HCT116 (cell line): Measurements from ENCODE around the gene TOP1. TPM values are rescaled to one million over a fixed set of nuclear protein-coding genes. Genes with fewer than 3 reads are reported as not detected.

ENCODE experiments used
- ATAC-seq: fragments of 200-7000 bp; cut with Tn5 transposase; 2 replicates; pipeline ENCODE4 v1.9.1; 2020; ENCODE audit warnings: mild to moderate bottlenecking, moderate library complexity
- BruUV-seq: library from RNA; stranded (reverse); fragments of 400-500 nt; replicated peaks from 2 replicates; lab custom pipeline; 2021; lab: Mats Ljungman, UMichigan
- CTCF ChIA-PET: fragments of 300-600 bp; sonication (Branson Sonifier 250); formaldehyde crosslinking; loops from one replicate; lab custom pipeline; 2021; ENCODE audit warnings: antibody characterized with exemption; lab: Charles Lee
- POLR2A ChIA-PET: fragments of 300-600, 350-600 bp; sonication (Branson Sonifier 250); formaldehyde crosslinking; loops from one replicate; lab custom pipeline; 2021; ENCODE audit warnings: antibody characterized with exemption; lab: Charles Lee
- RAD21 ChIA-PET, 2 experiments: fragments of 300-600 bp; sonication (Branson Sonifier 250); formaldehyde crosslinking; loops; one replicate each; lab custom pipeline; 2023; ENCODE audit warnings: low total read pairs in 2 of 2; ENCODE audit not compliant: uncharacterized antibody in 2 of 2, unreplicated experiment in 2 of 2, low non-redundant PET in 1 of 2; lab: Charles Lee
- DNase-seq: peaks from one replicate; pipeline ENCODE4 v3.0.0-alpha.2; 2010; ENCODE audit warnings: low read depth, low spot score
- H2AFZ ChIP-seq: fragments of 200-600 bp; shearing (Covaris generic), sonication (generic); 2 replicates; pipeline ENCODE4 v1.6.1; 2017; ENCODE audit warnings: low read depth, mixed run types, mixed read lengths, antibody characterized with exemption, low read length; ENCODE audit not compliant: poor library complexity, severe bottlenecking
- H3K27ac ChIP-seq: 2 replicates; pipeline ENCODE4 v1.5.1; 2012; ENCODE audit warnings: low read depth, low read length
- H3K27me3 ChIP-seq: fragments of 200-600 bp; sonication (generic); 2 replicates; pipeline ENCODE4 v1.6.1; 2016; ENCODE audit warnings: mixed run types, low read length, mixed read lengths; ENCODE audit not compliant: insufficient read depth
- H3K36me3 ChIP-seq, 2 experiments: fragments of 200-500 bp in 1 of 2; fragments of 200-600 bp in 1 of 2; sonication (Bioruptor generic) in 1 of 2; sonication (generic) in 1 of 2; 2 replicates each; pipeline versions ENCODE4 v1.5.1 to v1.6.1; 2014 to 2016; ENCODE audit warnings: low read length in 2 of 2, inconsistent platforms in 1 of 2, mixed read lengths in 1 of 2, mixed run types in 1 of 2; ENCODE audit not compliant: insufficient read depth in 2 of 2, control insufficient read depth in 1 of 2
- H3K4me1 ChIP-seq, 2 experiments: fragments of 200-600 bp in 1 of 2; sonication (generic) in 1 of 2; 2 replicates each; pipeline versions ENCODE4 v1.5.1 to v1.6.1; 2012 to 2017; ENCODE audit warnings: low read length in 2 of 2, inconsistent platforms in 1 of 2, mild to moderate bottlenecking in 1 of 2, mixed read lengths in 1 of 2, mixed run types in 1 of 2, moderate library complexity in 1 of 2; ENCODE audit not compliant: insufficient read depth in 2 of 2, control insufficient read depth in 1 of 2
- H3K4me2 ChIP-seq: fragments of 200-600 bp; sonication (generic); 2 replicates; pipeline ENCODE4 v1.6.1; 2017; ENCODE audit warnings: mixed run types, low read length, mixed read lengths
- H3K4me3 ChIP-seq, 2 experiments: fragments of 200-600 bp in 1 of 2; sonication (generic) in 1 of 2; replicated peaks in 1 of 2; 2 replicates each; pipeline ENCODE4 v1.5.1; 2011 to 2016; ENCODE audit warnings: low read length in 2 of 2, control low read depth in 1 of 2, low read depth in 1 of 2, mild to moderate bottlenecking in 1 of 2, mixed read lengths in 1 of 2, mixed run types in 1 of 2
- H3K79me2 ChIP-seq: fragments of 200-600 bp; sonication (generic); 2 replicates; pipeline ENCODE4 v1.6.1; 2017; ENCODE audit warnings: mild to moderate bottlenecking, mixed run types, low read length, moderate library complexity, mixed read lengths; ENCODE audit not compliant: insufficient read depth
- H3K9ac ChIP-seq: fragments of 200-600 bp; sonication (generic); 2 replicates; pipeline ENCODE4 v1.6.1; 2016; ENCODE audit warnings: low read length, mixed read lengths
- H3K9me2 ChIP-seq: fragments of 200-600 bp; sonication (generic), shearing (Covaris generic); 2 replicates; pipeline ENCODE4 v1.6.1; 2017; ENCODE audit warnings: mixed run types, mild to moderate bottlenecking, moderate library complexity; ENCODE audit not compliant: insufficient read depth
- H3K9me3 ChIP-seq, 2 experiments: fragments of 200-500 bp in 1 of 2; fragments of 200-600 bp in 1 of 2; sonication (Bioruptor generic) in 1 of 2; sonication (generic) in 1 of 2; 2 replicates each; pipeline ENCODE4 v1.6.1; 2014 to 2017; ENCODE audit warnings: low read length in 2 of 2, mixed read lengths in 2 of 2, inconsistent platforms in 1 of 2, low read depth in 1 of 2, mild to moderate bottlenecking in 1 of 2, mixed run types in 1 of 2, moderate library complexity in 1 of 2; ENCODE audit not compliant: control insufficient read depth in 1 of 2, insufficient read depth in 1 of 2
- H4K20me1 ChIP-seq: fragments of 200-600 bp; sonication (generic), shearing (Covaris generic); 2 replicates; pipeline ENCODE4 v1.6.1; 2017; ENCODE audit warnings: mixed run types, mild to moderate bottlenecking, moderate library complexity; ENCODE audit not compliant: insufficient read depth
- ATF3 ChIP-seq: IDR thresholded peaks from 2 replicates; pipeline ENCODE4 v1.6.1; 2012
- CBX3 ChIP-seq: IDR thresholded peaks from 2 replicates; pipeline ENCODE4 v1.6.1; 2012; ENCODE audit warnings: low read depth
- CEBPB ChIP-seq: IDR thresholded peaks from 2 replicates; pipeline ENCODE4 v1.6.1; 2012; ENCODE audit warnings: low read depth
- CTCF ChIP-seq, 3 experiments: fragments of 200-600 bp in 1 of 3; sonication (generic) in 1 of 3; IDR thresholded peaks in 2 of 3; conservative IDR thresholded peaks in 1 of 3; 2 replicates each; pipeline ENCODE4 v1.5.1; 2012 to 2017; ENCODE audit warnings: low read depth in 2 of 3, low read length in 2 of 3, antibody characterized with exemption in 1 of 3, borderline replicate concordance in 1 of 3, control low read depth in 1 of 3, mild to moderate bottlenecking in 1 of 3, mixed read lengths in 1 of 3, mixed run types in 1 of 3, moderate library complexity in 1 of 3; ENCODE audit not compliant: insufficient read depth in 1 of 3
- EGR1 ChIP-seq: IDR thresholded peaks from 2 replicates; pipeline ENCODE4 v1.6.1; 2012; ENCODE audit warnings: low read depth
- EZH2 ChIP-seq: fragments of 200-600 bp; sonication (generic); IDR thresholded peaks from 2 replicates; pipeline ENCODE4 v1.6.1; 2017; ENCODE audit warnings: antibody characterized with exemption, mixed run types
- FOSL1 ChIP-seq: IDR thresholded peaks from 2 replicates; pipeline ENCODE4 v1.6.1; 2012; ENCODE audit warnings: low read depth
- JUND ChIP-seq: IDR thresholded peaks from 2 replicates; pipeline ENCODE4 v1.6.1; 2012
- POLR2AphosphoS5 ChIP-seq: IDR thresholded peaks from 2 replicates; pipeline ENCODE4 v1.6.1; 2011; ENCODE audit warnings: mild to moderate bottlenecking, low read depth, low read length, moderate library complexity
- RAD21 ChIP-seq: IDR thresholded peaks from 2 replicates; pipeline ENCODE4 v1.6.1; 2012; ENCODE audit warnings: low read depth, mild to moderate bottlenecking
- REST ChIP-seq: IDR thresholded peaks from 2 replicates; pipeline ENCODE4 v1.6.1; 2012; ENCODE audit warnings: low read depth
- SIN3A ChIP-seq: IDR thresholded peaks from 2 replicates; pipeline ENCODE4 v1.6.1; 2012; ENCODE audit warnings: low read depth
- SP1 ChIP-seq: IDR thresholded peaks from 2 replicates; pipeline ENCODE4 v1.6.1; 2012; ENCODE audit warnings: low read depth
- SRF ChIP-seq: IDR thresholded peaks from 2 replicates; pipeline ENCODE4 v1.6.1; 2012; ENCODE audit warnings: low read depth
- TCF7L2 ChIP-seq: IDR thresholded peaks from 2 replicates; pipeline ENCODE4 v1.7.0; 2011; ENCODE audit warnings: borderline replicate concordance, inconsistent platforms; ENCODE audit not compliant: insufficient read depth, insufficient read length; ENCODE audit errors: extremely low read depth
- YY1 ChIP-seq: IDR thresholded peaks from 2 replicates; pipeline ENCODE4 v1.6.1; 2011; ENCODE audit warnings: low read length, low read depth, moderate library complexity, mild to moderate bottlenecking; ENCODE audit not compliant: insufficient replicate concordance; ENCODE audit errors: extremely low read depth
- ZFX ChIP-seq: fragments of 450-650 bp; IDR thresholded peaks from 2 replicates; pipeline ENCODE4 v1.6.1; 2017
- ZNF274 ChIP-seq: fragments of 200-500 bp; sonication (Bioruptor generic); IDR thresholded peaks from 2 replicates; pipeline ENCODE4 v1.6.1; 2014; ENCODE audit warnings: mild to moderate bottlenecking, low read depth, low read length, inconsistent platforms
- intact Hi-C: fragments of 100-400 bp; cut with micrococcal nuclease; formaldehyde crosslinking; loops from 2 replicates; pipeline ENCODE4 v1.10.0; 2022
- total RNA-seq: library from RNA; stranded (reverse); gene quantifications from one replicate; pipeline ENCODE4 v1.2.1, GENCODE V29; 2021; ENCODE audit not compliant: unreplicated experiment
- TF ChIP-seq, protein P1 (sequence below): IDR thresholded peaks from 2 replicates; pipeline ENCODE4 v1.6.1; 2012
- TF ChIP-seq, protein P2 (sequence below): IDR thresholded peaks from 2 replicates; pipeline ENCODE4 v1.6.1; 2011; ENCODE audit warnings: mild to moderate bottlenecking, low read length, moderate library complexity; ENCODE audit not compliant: insufficient replicate concordance; ENCODE audit errors: extremely low read depth

The TOP1 gene
- total RNA-seq, 1 experiment from 2014 or later = 190 TPM

- ATAC-seq (no peak), DNase-seq (no peak)
- Histone ChIP-seq H3K9me3 (no peaks in the 10 kb centered on the region), H3K27ac (no peak overlapping the region), H2AFZ (no peak overlapping the region), H3K79me2 (peaks cover 78% of the 10 kb centered on the region), H3K4me3 (no peak overlapping the region), H3K27me3 (no peaks in the 10 kb centered on the region), H4K20me1 (no peaks in the 10 kb centered on the region), H3K9ac (no peak overlapping the region), H3K36me3 (peaks cover 0 to 5% of the 10 kb centered on the region in 2 experiments; a peak in 1 of 4 replicates), H3K9me2 (no peaks in the 10 kb centered on the region), H3K4me2 (no peak overlapping the region), H3K4me1 (peaks cover 5 to 8% of the 10 kb centered on the region in 2 experiments; a peak in 3 of 4 replicates)
- CTCF ChIA-PET = no interaction called here
- intact Hi-C loops = no loop called here
- RAD21 ChIA-PET = no interaction called here
- no peak for TF ChIP-seq TCF7L2
- TF ChIP-seq CTCF (IDR thresholded peaks at IDR 0.05 in 2 of 3, conservative IDR thresholded peaks at IDR 0.05 in 1 of 3; ENCODE audit: borderline replicate concordance in 1 of 3, insufficient read depth in 1 of 3, low read depth in 2 of 3, low read length in 2 of 3) = no peak
- TF ChIP-seq YY1 = no peak
- TF ChIP-seq ZNF274 = no peak
- no peak for TF ChIP-seq EGR1
- no peak for TF ChIP-seq SIN3A
- no peak for TF ChIP-seq ZFX
- TF ChIP-seq, protein P1, sequence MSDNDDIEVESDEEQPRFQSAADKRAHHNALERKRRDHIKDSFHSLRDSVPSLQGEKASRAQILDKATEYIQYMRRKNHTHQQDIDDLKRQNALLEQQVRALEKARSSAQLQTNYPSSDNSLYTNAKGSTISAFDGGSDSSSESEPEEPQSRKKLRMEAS = no peak
- no peak for TF ChIP-seq POLR2AphosphoS5
- no peak for TF ChIP-seq CBX3
- no peak for TF ChIP-seq ATF3
- no peak for TF ChIP-seq EZH2
- TF ChIP-seq, protein P2, sequence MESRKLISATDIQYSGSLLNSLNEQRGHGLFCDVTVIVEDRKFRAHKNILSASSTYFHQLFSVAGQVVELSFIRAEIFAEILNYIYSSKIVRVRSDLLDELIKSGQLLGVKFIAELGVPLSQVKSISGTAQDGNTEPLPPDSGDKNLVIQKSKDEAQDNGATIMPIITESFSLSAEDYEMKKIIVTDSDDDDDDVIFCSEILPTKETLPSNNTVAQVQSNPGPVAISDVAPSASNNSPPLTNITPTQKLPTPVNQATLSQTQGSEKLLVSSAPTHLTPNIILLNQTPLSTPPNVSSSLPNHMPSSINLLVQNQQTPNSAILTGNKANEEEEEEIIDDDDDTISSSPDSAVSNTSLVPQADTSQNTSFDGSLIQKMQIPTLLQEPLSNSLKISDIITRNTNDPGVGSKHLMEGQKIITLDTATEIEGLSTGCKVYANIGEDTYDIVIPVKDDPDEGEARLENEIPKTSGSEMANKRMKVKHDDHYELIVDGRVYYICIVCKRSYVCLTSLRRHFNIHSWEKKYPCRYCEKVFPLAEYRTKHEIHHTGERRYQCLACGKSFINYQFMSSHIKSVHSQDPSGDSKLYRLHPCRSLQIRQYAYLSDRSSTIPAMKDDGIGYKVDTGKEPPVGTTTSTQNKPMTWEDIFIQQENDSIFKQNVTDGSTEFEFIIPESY = no peak
- TF ChIP-seq FOSL1 = no peak
- no peak for TF ChIP-seq SRF
- TF ChIP-seq RAD21 = no peak
- no peak for TF ChIP-seq CEBPB
- TF ChIP-seq JUND = no peak
- TF ChIP-seq REST = no peak
- TF ChIP-seq SP1 = no peak
- no TSS peak for BruUV-seq
- POLR2A ChIA-PET = no interaction called here
Observed at GRCh38 chr20:41142919-41143318, 114.3 kb downstream of the TOP1 start.
